HEK293 (cell line): ENCODE results near the gene DIDO1.
A peak's percentile ranks its signal among the peaks of the same experiment; 100 is the strongest.
"Not testable (repeated sequence)": the region's sequence is repeated elsewhere in the genome, so short reads cannot be mapped to it uniquely, and the experiment has no call there.

Experiments
- CTCF ChIA-PET: fragments of 350-600 bp; formaldehyde crosslinking; extraction: SDS; loops from one replicate; lab custom pipeline; 2021; ENCODE audit warnings: antibody characterized with exemption; lab: Yijun Ruan, JAX
- POLR2A ChIA-PET: fragments of 300-600 bp; formaldehyde crosslinking; extraction: SDS; loops from one replicate; lab custom pipeline; 2020; ENCODE audit warnings: antibody characterized with exemption, inconsistent platforms; lab: Yijun Ruan, JAX
- H3K27ac ChIP-seq: fragments of 200-500 bp; sonication (Bioruptor generic); 2 replicates; pipeline ENCODE4 v1.5.1; 2014; ENCODE audit warnings: low read depth, low read length, control low read depth, inconsistent platforms; ENCODE audit errors: extremely low read depth
- H3K36me3 ChIP-seq, 2 experiments: fragments of 200-500 bp in 1 of 2; sonication (Bioruptor generic) in 1 of 2; 1 replicate in 1 of 2; 2 replicates in 1 of 2; pipeline ENCODE4 v1.5.1; 2014 to 2017; ENCODE audit warnings: inconsistent platforms in 2 of 2, low read length in 2 of 2; ENCODE audit not compliant: control insufficient read depth in 2 of 2, insufficient read depth in 1 of 2
- H3K4me1 ChIP-seq: fragments of 200-500 bp; sonication (Bioruptor generic); 2 replicates; pipeline ENCODE4 v1.5.1; 2014; ENCODE audit warnings: mild to moderate bottlenecking, low read length, inconsistent platforms; ENCODE audit not compliant: control insufficient read depth, insufficient read depth
- H3K4me3 ChIP-seq: 2 replicates; pipeline ENCODE4 v1.5.1; 2011; ENCODE audit warnings: low read depth, mild to moderate bottlenecking, control low read depth, low read length, moderate library complexity
- H3K9me3 ChIP-seq: fragments of 200-500 bp; sonication (Bioruptor generic); 2 replicates; pipeline ENCODE4 v1.5.1; 2014; ENCODE audit warnings: low read depth, low read length, inconsistent platforms; ENCODE audit not compliant: control insufficient read depth, insufficient read depth
- CTCF ChIP-seq: fragments of 450-650 bp; formaldehyde crosslinking; IDR thresholded peaks from 2 replicates; pipeline ENCODE4 v1.5.1; 2016; ENCODE audit warnings: missing biosample characterization, missing genetic modification characterization
- FEZF1 ChIP-seq: fragments of 450-650 bp; formaldehyde crosslinking; IDR thresholded peaks from 2 replicates; pipeline ENCODE4 v1.5.1; 2016; ENCODE audit warnings: missing biosample characterization, missing genetic modification characterization
- KLF9 ChIP-seq: fragments of 450-650 bp; formaldehyde crosslinking; IDR thresholded peaks from 2 replicates; pipeline ENCODE4 v1.5.1; 2016; ENCODE audit warnings: missing biosample characterization, missing genetic modification characterization, low read depth
- ZNF121 ChIP-seq: fragments of 450-650 bp; formaldehyde crosslinking; IDR thresholded peaks from 2 replicates; pipeline ENCODE4 v1.5.1; 2016; ENCODE audit warnings: missing biosample characterization, missing genetic modification characterization
- ZNF211 ChIP-seq: fragments of 450-650 bp; formaldehyde crosslinking; IDR thresholded peaks from 2 replicates; pipeline ENCODE4 v1.5.1; 2016; ENCODE audit warnings: low read depth, missing biosample characterization, missing genetic modification characterization
- ZNF24 ChIP-seq: fragments of 450-650 bp; formaldehyde crosslinking; IDR thresholded peaks from 2 replicates; pipeline ENCODE4 v1.5.1; 2016; ENCODE audit warnings: missing biosample characterization, missing genetic modification characterization
- ZNF335 ChIP-seq: fragments of 450-650 bp; formaldehyde crosslinking; conservative IDR thresholded peaks from 2 replicates; pipeline ENCODE4 v1.5.1; 2016; ENCODE audit warnings: missing biosample characterization, missing genetic modification characterization
- ZNF416 ChIP-seq: fragments of 450-650 bp; formaldehyde crosslinking; IDR thresholded peaks from 2 replicates; pipeline ENCODE4 v1.5.1; 2016; ENCODE audit warnings: missing biosample characterization, missing genetic modification characterization
- ZNF473 ChIP-seq: fragments of 450-650 bp; formaldehyde crosslinking; IDR thresholded peaks from 2 replicates; pipeline ENCODE4 v1.5.1; 2017; ENCODE audit warnings: missing biosample characterization, missing genetic modification characterization
- ZNF548 ChIP-seq: fragments of 450-650 bp; formaldehyde crosslinking; IDR thresholded peaks from 2 replicates; pipeline ENCODE4 v1.5.1; 2016; ENCODE audit warnings: missing biosample characterization, missing genetic modification characterization
- ZNF585B ChIP-seq: fragments of 450-650 bp; formaldehyde crosslinking; IDR thresholded peaks from 2 replicates; pipeline ENCODE4 v1.5.1; 2016; ENCODE audit warnings: missing biosample characterization, missing genetic modification characterization
- ZNF654 ChIP-seq: fragments of 450-650 bp; formaldehyde crosslinking; IDR thresholded peaks from 2 replicates; pipeline ENCODE4 v1.5.1; 2016; ENCODE audit warnings: low read depth, missing biosample characterization, missing genetic modification characterization
- ZSCAN4 ChIP-seq: fragments of 450-650 bp; formaldehyde crosslinking; IDR thresholded peaks from 2 replicates; pipeline ENCODE4 v1.5.1; 2017; ENCODE audit warnings: missing biosample characterization, missing genetic modification characterization
- TF ChIP-seq, protein P1 (sequence below): fragments of 450-650 bp; formaldehyde crosslinking; IDR thresholded peaks from 2 replicates; pipeline ENCODE4 v1.5.1; 2016; ENCODE audit warnings: missing biosample characterization, missing genetic modification characterization

Gene DIDO1

GRCh38 chr20:62852196-62852595 is 74.1 kb downstream of the DIDO1 start (continued):
- TF ChIP-seq ZSCAN4 (tag by site-specific recombination) (no peak), ZNF416 (tag by site-specific recombination) (no peak), ZNF211 (tag by site-specific recombination) (no peak), ZNF121 (tag by site-specific recombination) (no peak)
- TF ChIP-seq, all 188 proteins: peak for 0

DNA sequence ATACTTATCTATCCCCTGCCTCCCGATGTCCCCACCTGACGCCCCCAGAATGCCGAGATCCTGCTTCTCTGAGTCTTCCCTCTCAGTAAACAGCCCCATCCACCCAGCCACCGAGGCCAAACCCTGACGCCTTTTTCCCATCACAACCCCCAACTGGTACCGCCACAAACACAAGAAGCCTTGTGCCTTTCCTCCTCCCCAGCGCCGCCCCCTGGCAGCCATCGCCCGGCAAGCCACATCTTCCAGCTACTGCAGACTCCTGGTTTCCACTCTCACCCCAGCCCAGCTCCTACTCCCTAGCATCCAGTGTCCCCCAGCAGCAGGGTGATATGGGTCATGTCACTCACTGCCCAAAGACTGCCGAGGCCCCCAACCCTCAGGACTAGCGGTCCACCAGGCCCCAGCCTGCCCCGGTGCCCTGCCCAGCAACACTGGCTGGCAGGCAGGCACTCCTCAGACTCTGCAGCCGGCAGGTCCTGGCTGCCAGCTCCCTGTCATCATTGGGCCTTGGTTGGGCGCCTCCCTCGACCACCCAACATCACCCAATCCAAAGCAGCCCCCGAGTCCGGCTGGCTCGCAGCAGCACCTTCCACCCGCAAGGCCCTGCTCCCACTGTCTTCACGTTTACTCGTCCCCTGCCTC is 75.9 kb downstream of the DIDO1 start:
- ChIA-PET POLR2A (no interaction called here), CTCF (interaction anchor here (0.7 to 1.5 kb wide), 3 partner anchors 28 to 356 kb away, joined by 3 to 7 read pairs (median 3); no protein-coding TSS in a partner anchor)
- TF ChIP-seq ZNF335 (tag by site-specific recombination) (no peak), FEZF1 (tag by site-specific recombination) (no peak), ZNF548 (tag by site-specific recombination) (no peak), ZNF654 (no peak), ZNF473 (tag by site-specific recombination) (no peak), ZNF24 (tag by site-specific recombination) (no peak), CTCF (tag by site-specific recombination) (peak; percentile 33; the same call in 1 of the 2 replicates), KLF9 (no peak)
- Histone ChIP-seq H3K4me1 (no peaks in the 10 kb centered on the region), H3K27ac (no peak overlapping the region), H3K36me3 (peaks cover 7 to 73% of the 10 kb centered on the region in 2 experiments; a peak in 2 of 3 replicates), H3K9me3 (no peaks in the 10 kb centered on the region), H3K4me3 (no peak overlapping the region)

GRCh38 chr20:62849431-62849830 is 76.9 kb downstream of the DIDO1 start:
- Histone ChIP-seq H3K27ac (no peak overlapping the region), H3K36me3 (peaks cover 0 to 64% of the 10 kb centered on the region in 2 experiments; a peak in 2 of 3 replicates), H3K4me3 (no peak overlapping the region), H3K4me1 (no peaks in the 10 kb centered on the region), H3K9me3 (no peaks in the 10 kb centered on the region)
- ChIA-PET CTCF (interaction anchor here (0.8 to 1.5 kb wide), 3 partner anchors 13 to 52 kb away, joined by 3 to 7 read pairs (median 3); no protein-coding TSS in a partner anchor), POLR2A (interaction anchor here (0.5 kb wide), 1 partner anchor 26 kb away, joined by 5 read pairs; no protein-coding TSS in a partner anchor)
- TF ChIP-seq ZNF121 (tag by site-specific recombination) (peak; percentile 94), ZNF585B (no peak)
- TF ChIP-seq, protein P1, sequence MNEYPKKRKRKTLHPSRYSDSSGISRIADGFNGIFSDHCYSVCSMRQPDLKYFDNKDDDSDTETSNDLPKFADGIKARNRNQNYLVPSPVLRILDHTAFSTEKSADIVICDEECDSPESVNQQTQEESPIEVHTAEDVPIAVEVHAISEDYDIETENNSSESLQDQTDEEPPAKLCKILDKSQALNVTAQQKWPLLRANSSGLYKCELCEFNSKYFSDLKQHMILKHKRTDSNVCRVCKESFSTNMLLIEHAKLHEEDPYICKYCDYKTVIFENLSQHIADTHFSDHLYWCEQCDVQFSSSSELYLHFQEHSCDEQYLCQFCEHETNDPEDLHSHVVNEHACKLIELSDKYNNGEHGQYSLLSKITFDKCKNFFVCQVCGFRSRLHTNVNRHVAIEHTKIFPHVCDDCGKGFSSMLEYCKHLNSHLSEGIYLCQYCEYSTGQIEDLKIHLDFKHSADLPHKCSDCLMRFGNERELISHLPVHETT (tag by site-specific recombination), result no peak

- CTCF ChIA-PET, result interaction anchor here (0.6 to 1.2 kb wide), 2 partner anchors 13 to 14 kb away, joined by 3 to 4 read pairs; no protein-coding TSS in a partner anchor
- H3K4me1 ChIP-seq, POLR2A ChIA-PET, H3K4me3 ChIP-seq, H3K9me3 ChIP-seq, H3K27ac ChIP-seq: not testable (repeated sequence)
- peaks cover 0 to 60% of the 10 kb centered on the region in 2 experiments; a peak in 2 of 3 replicates for H3K36me3 ChIP-seq
These were observed 77.4 kb downstream of the DIDO1 start for GRCh38 chr20:62848917-62849316.
